HepG2 (cell line): Measurements from ENCODE around the gene DGAT2. TPM values are rescaled to one million over a fixed set of nuclear protein-coding genes. Genes with fewer than 3 reads are reported as not detected.

ENCODE experiments used
- ASH2L ChIP-seq: fragments of 300-600, 200-600 bp; sonication (generic); IDR thresholded peaks from 2 replicates; pipeline ENCODE4 v1.7.0; 2017; ENCODE audit warnings: low read depth, mild to moderate bottlenecking, moderate library complexity, mixed read lengths, low read length; ENCODE audit not compliant: insufficient read length
- FLYWCH1 ChIP-seq: sonication (generic); formaldehyde crosslinking; IDR thresholded peaks from 2 replicates; pipeline ENCODE4 v1.8.1; 2023; ENCODE audit warnings: mild to moderate bottlenecking, missing genetic modification reagents
- KLF16 ChIP-seq, 2 experiments: sonication (generic) in 1 of 2; formaldehyde crosslinking in 1 of 2; IDR thresholded peaks; 2 replicates each; pipeline versions ENCODE4 v1.6.1 to v1.8.0; 2016 to 2023; ENCODE audit warnings: missing genetic modification reagents in 2 of 2, missing compliant biosample characterization in 1 of 2
- POLR2G ChIP-seq: fragments of 200-400 bp; formaldehyde crosslinking; IDR thresholded peaks from 2 replicates; pipeline ENCODE4 v1.6.1; 2018; ENCODE audit warnings: mild to moderate bottlenecking, low read depth, low read length, moderate library complexity
- RBM39 ChIP-seq: fragments of 200-400 bp; formaldehyde crosslinking; IDR thresholded peaks from one replicate; pipeline ENCODE4 v1.6.1; 2018; ENCODE audit warnings: antibody characterized with exemption, mild to moderate bottlenecking, low read depth, low read length; ENCODE audit not compliant: poor library complexity, severe bottlenecking
- SMAD1 ChIP-seq: sonication (generic); formaldehyde crosslinking; IDR thresholded peaks from 2 replicates; pipeline ENCODE4 v1.4.0; 2020; ENCODE audit warnings: missing genetic modification reagents, low read depth, mild to moderate bottlenecking, borderline replicate concordance
- TRAFD1 ChIP-seq: sonication (generic); formaldehyde crosslinking; IDR thresholded peaks from 2 replicates; pipeline ENCODE4 v1.5.1; 2020; ENCODE audit warnings: missing genetic modification reagents, mild to moderate bottlenecking, borderline replicate concordance
- ZFYVE20 ChIP-seq: sonication (generic); formaldehyde crosslinking; IDR thresholded peaks from 2 replicates; pipeline ENCODE4 v1.8.0; 2023; ENCODE audit warnings: low read depth, mild to moderate bottlenecking, moderate library complexity, missing genetic modification reagents, borderline replicate concordance
- ZNF276 ChIP-seq: sonication (generic); formaldehyde crosslinking; IDR thresholded peaks from 2 replicates; pipeline ENCODE4 v1.4.0; 2020; ENCODE audit warnings: mild to moderate bottlenecking, low read depth, missing genetic modification reagents
- ZNF75D ChIP-seq: sonication (generic); formaldehyde crosslinking; IDR thresholded peaks from 2 replicates; pipeline ENCODE4 v1.8.1; 2023; ENCODE audit warnings: missing genetic modification reagents, mild to moderate bottlenecking, borderline replicate concordance
- ZNF776 ChIP-seq: sonication (generic); formaldehyde crosslinking; IDR thresholded peaks from 2 replicates; pipeline ENCODE4 v1.4.0; 2020; ENCODE audit warnings: mild to moderate bottlenecking, missing genetic modification reagents
- ZNF891 ChIP-seq: sonication (generic); formaldehyde crosslinking; IDR thresholded peaks from 2 replicates; pipeline ENCODE4 v1.5.0; 2020; ENCODE audit warnings: mild to moderate bottlenecking, missing genetic modification reagents
- polyA plus RNA-seq, 8 experiments: library from polyadenylated mRNA; depleted of rRNA in 3 of 8; stranded (reverse) in 7 of 8; unstranded in 1 of 8; fragments of >200 nt; fragmentation: Illumina TruSeq in 4 of 8; extraction: Trizol in 4 of 8; gene quantifications; 2 replicates each; pipeline versions ENCODE4 v1.2.1 to v1.2.3, GENCODE V29; 2011 to 2016; ENCODE audit warnings: low read depth in 4 of 8, missing spikeins in 1 of 8, mixed read lengths in 1 of 8; ENCODE audit not compliant: insufficient read depth in 1 of 8
- total RNA-seq, 5 experiments: library from RNA; depleted of rRNA; stranded (reverse); fragments of >200 nt; fragmentation: Illumina TruSeq; extraction: Trizol; gene quantifications; 2 replicates each; pipeline ENCODE4 v1.2.3, GENCODE V29; 2016; ENCODE audit warnings: low read depth in 1 of 5
- TF ChIP-seq, protein P1 (sequence below): sonication (generic); formaldehyde crosslinking; IDR thresholded peaks from 2 replicates; pipeline ENCODE4 v1.4.0; 2020; ENCODE audit warnings: mild to moderate bottlenecking, missing genetic modification reagents
- TF ChIP-seq, protein P2 (sequence below): sonication (generic); formaldehyde crosslinking; IDR thresholded peaks from 2 replicates; pipeline ENCODE4 v1.5.1; 2020; ENCODE audit warnings: mild to moderate bottlenecking, moderate library complexity, missing genetic modification reagents
- TF ChIP-seq, protein P3 (sequence below): sonication (generic); formaldehyde crosslinking; IDR thresholded peaks from 2 replicates; pipeline ENCODE4 v1.8.1; 2023; ENCODE audit warnings: mild to moderate bottlenecking, inconsistent platforms, moderate library complexity, missing genetic modification reagents, borderline replicate concordance
- TF ChIP-seq, protein P4 (sequence below): IDR thresholded peaks from 2 replicates; pipeline ENCODE4 v1.6.1; 2016; ENCODE audit warnings: mild to moderate bottlenecking

The DGAT2 gene
- total and polyA plus RNA-seq, 2 of the 13 experiments (the other 11 are each of a cell fraction or from before 2014, with no cell fraction given) = 39.0 to 65.6 TPM

DNA sequence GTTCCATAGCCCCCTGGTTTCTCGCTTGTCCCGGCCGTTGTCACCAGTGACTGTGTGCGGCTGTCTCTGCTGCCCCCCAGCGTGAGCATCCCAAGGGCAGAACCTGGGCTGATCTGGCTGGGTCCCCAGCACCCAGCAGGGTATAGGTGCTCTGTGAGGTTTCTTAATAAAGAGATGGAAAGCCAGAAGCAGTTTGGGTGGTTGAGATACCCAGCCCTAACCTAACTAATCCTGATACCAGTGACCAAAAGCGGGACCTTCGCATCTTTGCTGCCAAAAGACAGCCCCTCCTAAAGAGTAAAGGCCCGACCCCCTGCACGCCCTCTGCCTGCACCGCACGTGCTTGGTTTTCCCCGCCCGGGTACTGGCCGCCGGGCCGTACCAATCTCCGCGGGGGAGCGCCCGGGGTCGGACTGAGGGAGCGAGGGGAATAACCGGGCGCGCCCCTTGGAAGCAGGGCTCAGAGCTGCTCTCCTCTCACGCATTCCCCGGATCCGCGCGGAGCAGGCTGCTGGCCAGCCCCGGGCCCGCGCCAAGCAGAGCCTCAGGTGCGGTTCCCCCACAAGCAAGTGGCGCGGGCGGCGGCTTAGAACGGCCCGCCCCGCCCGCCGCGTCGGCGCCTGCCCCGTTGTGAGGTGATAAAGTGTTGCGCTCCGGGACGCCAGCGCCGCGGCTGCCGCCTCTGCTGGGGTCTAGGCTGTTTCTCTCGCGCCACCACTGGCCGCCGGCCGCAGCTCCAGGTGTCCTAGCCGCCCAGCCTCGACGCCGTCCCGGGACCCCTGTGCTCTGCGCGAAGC, at the start of gene DGAT2 (continued):
- TF ChIP-seq ZNF75D (no peak), ZNF776 (peak; percentile 67; the same call in 1 of the 2 replicates), FLYWCH1 (CRISPR knock-in tag) (no peak), ZFYVE20 (no peak), ZNF891 (CRISPR knock-in tag) (peak; percentile 69; the same call in 1 of the 2 replicates), ASH2L (peak; percentile 89), ZNF276 (peak; percentile 51; the same call in 1 of the 2 replicates), SMAD1 (CRISPR knock-in tag) (no peak), TRAFD1 (CRISPR knock-in tag) (no peak), RBM39 (peak; percentile 66), KLF16 (CRISPR knock-in tag; IDR thresholded peaks at IDR 0.05) (peak in 1 of 2 experiments; percentile 70; a peak in 1 of 4 replicates), POLR2G (peak; percentile 79)
- TF ChIP-seq, protein P1, sequence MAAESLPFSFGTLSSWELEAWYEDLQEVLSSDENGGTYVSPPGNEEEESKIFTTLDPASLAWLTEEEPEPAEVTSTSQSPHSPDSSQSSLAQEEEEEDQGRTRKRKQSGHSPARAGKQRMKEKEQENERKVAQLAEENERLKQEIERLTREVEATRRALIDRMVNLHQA (CRISPR knock-in tag) = no peak
- TF ChIP-seq, protein P2, sequence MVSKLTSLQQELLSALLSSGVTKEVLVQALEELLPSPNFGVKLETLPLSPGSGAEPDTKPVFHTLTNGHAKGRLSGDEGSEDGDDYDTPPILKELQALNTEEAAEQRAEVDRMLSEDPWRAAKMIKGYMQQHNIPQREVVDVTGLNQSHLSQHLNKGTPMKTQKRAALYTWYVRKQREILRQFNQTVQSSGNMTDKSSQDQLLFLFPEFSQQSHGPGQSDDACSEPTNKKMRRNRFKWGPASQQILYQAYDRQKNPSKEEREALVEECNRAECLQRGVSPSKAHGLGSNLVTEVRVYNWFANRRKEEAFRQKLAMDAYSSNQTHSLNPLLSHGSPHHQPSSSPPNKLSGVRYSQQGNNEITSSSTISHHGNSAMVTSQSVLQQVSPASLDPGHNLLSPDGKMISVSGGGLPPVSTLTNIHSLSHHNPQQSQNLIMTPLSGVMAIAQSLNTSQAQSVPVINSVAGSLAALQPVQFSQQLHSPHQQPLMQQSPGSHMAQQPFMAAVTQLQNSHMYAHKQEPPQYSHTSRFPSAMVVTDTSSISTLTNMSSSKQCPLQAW (CRISPR knock-in tag) = peak; percentile 53
- TF ChIP-seq, protein P3, sequence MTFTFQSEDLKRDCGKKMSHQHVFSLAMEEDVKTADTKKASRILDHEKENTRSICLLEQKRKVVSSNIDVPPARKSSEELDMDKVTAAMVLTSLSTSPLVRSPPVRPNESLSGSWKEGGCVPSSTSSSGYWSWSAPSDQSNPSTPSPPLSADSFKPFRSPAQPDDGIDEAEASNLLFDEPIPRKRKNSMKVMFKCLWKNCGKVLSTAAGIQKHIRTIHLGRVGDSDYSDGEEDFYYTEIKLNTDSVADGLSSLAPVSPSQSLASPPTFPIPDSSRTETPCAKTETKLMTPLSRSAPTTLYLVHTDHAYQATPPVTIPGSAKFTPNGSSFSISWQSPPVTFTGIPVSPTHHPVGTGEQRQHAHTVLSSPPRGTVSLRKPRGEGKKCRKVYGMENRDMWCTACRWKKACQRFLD = peak; percentile 92
- TF ChIP-seq, protein P4, sequence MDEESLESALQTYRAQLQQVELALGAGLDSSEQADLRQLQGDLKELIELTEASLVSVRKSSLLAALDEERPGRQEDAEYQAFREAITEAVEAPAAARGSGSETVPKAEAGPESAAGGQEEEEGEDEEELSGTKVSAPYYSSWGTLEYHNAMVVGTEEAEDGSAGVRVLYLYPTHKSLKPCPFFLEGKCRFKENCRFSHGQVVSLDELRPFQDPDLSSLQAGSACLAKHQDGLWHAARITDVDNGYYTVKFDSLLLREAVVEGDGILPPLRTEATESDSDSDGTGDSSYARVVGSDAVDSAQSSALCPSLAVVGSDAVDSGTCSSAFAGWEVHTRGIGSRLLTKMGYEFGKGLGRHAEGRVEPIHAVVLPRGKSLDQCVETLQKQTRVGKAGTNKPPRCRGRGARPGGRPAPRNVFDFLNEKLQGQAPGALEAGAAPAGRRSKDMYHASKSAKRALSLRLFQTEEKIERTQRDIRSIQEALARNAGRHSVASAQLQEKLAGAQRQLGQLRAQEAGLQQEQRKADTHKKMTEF = peak; percentile 96
